Endothelial cell of umbilical vein (primary cell): Measurements from ENCODE around the gene TRMT6. TPM values are rescaled to one million over a fixed set of nuclear protein-coding genes. Genes with fewer than 3 reads are reported as not detected.

ENCODE experiments used
- BruUV-seq: library from RNA; stranded (reverse); fragments of 400-500 nt; replicated peaks from 2 replicates; lab custom pipeline; 2021; lab: Mats Ljungman, UMichigan
- CTCF ChIA-PET: fragments of 300-600, 350-600 bp; sonication (Branson Sonifier 250); formaldehyde crosslinking; loops from one replicate; lab custom pipeline; 2021; ENCODE audit warnings: antibody characterized with exemption, inconsistent platforms; lab: Charles Lee
- POLR2A ChIA-PET: fragments of 300-600, 350-600 bp; sonication (Branson Sonifier 250); formaldehyde crosslinking; loops from one replicate; lab custom pipeline; 2021; ENCODE audit warnings: antibody characterized with exemption, inconsistent platforms; lab: Charles Lee
- DNase-seq: peaks from one replicate; pipeline ENCODE4 v3.0.0-alpha.2; 2011; ENCODE audit warnings: low read depth, low spot score
- FAIRE-seq: peaks from 2 replicates; lab custom pipeline; 2011; peaks lifted over from hg19 to GRCh38; lab: Jason Lieb, UNC
- H2AFZ ChIP-seq: 2 replicates; pipeline ENCODE4 v1.6.0; 2012; ENCODE audit warnings: low read depth, low read length, control low read depth, inconsistent platforms
- H3K27ac ChIP-seq: 2 replicates; pipeline ENCODE4 v1.5.1; 2011; ENCODE audit warnings: low read depth, mild to moderate bottlenecking, control low read depth, low read length, moderate library complexity; ENCODE audit not compliant: insufficient read depth
- H3K27me3 ChIP-seq, 2 experiments: 2 replicates each; pipeline versions ENCODE4 v1.6.0 to v1.6.1; 2011; ENCODE audit warnings: low read length in 2 of 2, mixed read lengths in 1 of 2; ENCODE audit not compliant: control insufficient read depth in 2 of 2, insufficient read depth in 2 of 2
- H3K36me3 ChIP-seq, 2 experiments: 2 replicates in 1 of 2; 3 replicates in 1 of 2; pipeline ENCODE4 v1.5.1; 2011; ENCODE audit warnings: low read length in 2 of 2, mild to moderate bottlenecking in 1 of 2, moderate library complexity in 1 of 2; ENCODE audit not compliant: control insufficient read depth in 2 of 2, insufficient read depth in 2 of 2; ENCODE audit errors: extremely low read depth in 1 of 2
- H3K4me1 ChIP-seq: 3 replicates; pipeline ENCODE4 v1.5.1; 2011; ENCODE audit warnings: mild to moderate bottlenecking, low read length; ENCODE audit not compliant: control insufficient read depth, insufficient read depth; ENCODE audit errors: extremely low read depth
- H3K4me2 ChIP-seq: 2 replicates; pipeline ENCODE4 v1.6.1; 2011; ENCODE audit warnings: low read length, control low read depth, mixed read lengths; ENCODE audit not compliant: insufficient read depth
- H3K4me3 ChIP-seq, 3 experiments: fragments of 200-600 bp in 1 of 3; sonication (generic), shearing (Covaris generic) in 1 of 3; replicated peaks in 1 of 3; 2 replicates each; pipeline ENCODE4 v1.5.1; 2011 to 2016; ENCODE audit warnings: control low read depth in 3 of 3, low read length in 3 of 3, mild to moderate bottlenecking in 2 of 3, inconsistent platforms in 1 of 3, low read depth in 1 of 3, moderate library complexity in 1 of 3; ENCODE audit not compliant: insufficient read depth in 1 of 3
- H3K79me2 ChIP-seq: 2 replicates; pipeline ENCODE4 v1.6.0; 2012; ENCODE audit warnings: low read length, inconsistent platforms; ENCODE audit not compliant: control insufficient read depth, insufficient read depth
- H3K9ac ChIP-seq: replicated peaks from 2 replicates; pipeline ENCODE3; 2011; ENCODE audit warnings: low read length, control low read depth; ENCODE audit not compliant: insufficient read depth; ENCODE audit errors: extremely low read depth
- H3K9me1 ChIP-seq: replicated peaks from 3 replicates; pipeline ENCODE4 v1.6.0; 2011; ENCODE audit warnings: mild to moderate bottlenecking, low read length; ENCODE audit not compliant: control insufficient read depth, insufficient read depth; ENCODE audit errors: extremely low read depth
- H3K9me3 ChIP-seq: replicated peaks from 2 replicates; pipeline ENCODE4 v1.5.1; 2012; ENCODE audit warnings: low read length, inconsistent platforms; ENCODE audit not compliant: control insufficient read depth, insufficient read depth
- H4K20me1 ChIP-seq: replicated peaks from 2 replicates; pipeline ENCODE3; 2011; ENCODE audit warnings: mild to moderate bottlenecking, low read length; ENCODE audit not compliant: control insufficient read depth, insufficient read depth; ENCODE audit errors: extremely low read depth
- CTCF ChIP-seq, 2 donors: IDR thresholded peaks; 1 replicate in 1 of 2; 2 replicates in 1 of 2; pipeline ENCODE4 v1.5.1; 2011; ENCODE audit warnings: low read length in 2 of 2, mild to moderate bottlenecking in 2 of 2, moderate library complexity in 2 of 2, control low read depth in 1 of 2, inconsistent platforms in 1 of 2, low read depth in 1 of 2; ENCODE audit not compliant: insufficient read depth in 1 of 2; ENCODE audit errors: extremely low read depth in 1 of 2
- EZH2 ChIP-seq: IDR thresholded peaks from 2 replicates; pipeline ENCODE4 v1.6.1; 2012; ENCODE audit warnings: borderline replicate concordance, low read depth, mild to moderate bottlenecking, moderate library complexity, low read length, inconsistent platforms; ENCODE audit not compliant: severe bottlenecking
- FOS ChIP-seq: IDR thresholded peaks from 2 replicates; pipeline ENCODE4 v1.6.1; 2011; ENCODE audit warnings: mild to moderate bottlenecking, low read length, moderate library complexity, borderline replicate concordance; ENCODE audit not compliant: insufficient read depth
- GATA2 ChIP-seq: IDR thresholded peaks from 2 replicates; pipeline ENCODE4 v1.7.0; 2011; ENCODE audit warnings: low read depth, mild to moderate bottlenecking, moderate library complexity, mixed read lengths, low read length; ENCODE audit not compliant: insufficient read length, insufficient read depth
- JUN ChIP-seq: IDR thresholded peaks from 2 replicates; pipeline ENCODE4 v1.6.1; 2011; ENCODE audit warnings: borderline replicate concordance, low read depth; ENCODE audit not compliant: insufficient read length, insufficient read depth
- MAX ChIP-seq: IDR thresholded peaks from 2 replicates; pipeline ENCODE4 v1.6.1; 2011; ENCODE audit not compliant: insufficient read depth, insufficient read length
- POLR2A ChIP-seq: IDR thresholded peaks from 2 replicates; pipeline ENCODE4 v1.6.1; 2012; ENCODE audit warnings: low read depth, mild to moderate bottlenecking, control low read depth, low read length
- POLR2AphosphoS5 ChIP-seq: IDR thresholded peaks from 2 replicates; pipeline ENCODE4 v1.6.1; 2012; ENCODE audit warnings: low read depth, mild to moderate bottlenecking, control low read depth, low read length, moderate library complexity; ENCODE audit not compliant: insufficient read depth
- dilution Hi-C: fragments of 300-500 bp; cut with MboI; formaldehyde crosslinking; loops from one replicate; pipeline ENCODE4 v1.15.0; 2019; ENCODE audit warnings: low sequenced_read_pairs; ENCODE audit not compliant: extremely low pct_ligation_motif_present
- intact Hi-C: fragments of 100-400 bp; cut with micrococcal nuclease; formaldehyde crosslinking; loops from one replicate; pipeline ENCODE4 v1.10.0; 2022
- polyA plus RNA-seq, 4 experiments: library from polyadenylated mRNA; depleted of rRNA in 3 of 4; stranded (reverse) in 3 of 4; unstranded in 1 of 4; fragments of >200 nt; gene quantifications; 2 replicates each; pipeline versions ENCODE4 v1.2.1 to v1.2.3, GENCODE V29; 2011 to 2012; ENCODE audit warnings: missing spikeins in 1 of 4
- total RNA-seq: library from RNA; stranded (reverse); gene quantifications from 2 replicates; pipeline ENCODE4 v1.2.3, GENCODE V29; 2021

Gene TRMT6
- total and polyA plus RNA-seq, 2 donors (not counting 3 experiments of a cell fraction or from before 2014, with no cell fraction given) = 4.1 to 12.0 TPM

- POLR2A ChIA-PET = no interaction called here
- H3K27me3 ChIP-seq = peaks cover 4 to 38% of the 10 kb centered on the region in 2 experiments
- BruUV-seq = no TSS peak
Observed at GRCh38 chr20:5895626-5896025, 54.7 kb downstream of the TRMT6 start.

More at GRCh38 chr20:5895626-5896025, 54.7 kb downstream of the TRMT6 start:
- H3K9ac ChIP-seq = no peak overlapping the region
- H3K4me1 ChIP-seq = no peaks in the 10 kb centered on the region
- no peak for FAIRE-seq
- H3K4me2 ChIP-seq = no peak overlapping the region
- no peaks in the 10 kb centered on the region for H4K20me1 ChIP-seq
- intact Hi-C loops (no loop called here), dilution Hi-C loops (no loop called here)
- no peak overlapping the region for H2AFZ ChIP-seq
- no peak for DNase-seq
- H3K79me2 ChIP-seq = no peaks in the 10 kb centered on the region
- no peaks in the 10 kb centered on the region for H3K9me1 ChIP-seq
- H3K4me3 ChIP-seq = no peak overlapping the region
- H3K36me3 ChIP-seq = no peaks in the 10 kb centered on the region
- H3K9me3 ChIP-seq = no peaks in the 10 kb centered on the region
- no peak overlapping the region for H3K27ac ChIP-seq
- TF ChIP-seq JUN (no peak), POLR2A (no peak), GATA2 (no peak), FOS (no peak), MAX (no peak), EZH2 (no peak), CTCF (IDR thresholded peaks at IDR 0.05; ENCODE audit: extremely low read depth in 1 of 2, insufficient read depth in 1 of 2, low read depth in 1 of 2, low read length in 2 of 2) (no peak), POLR2AphosphoS5 (no peak)
- CTCF ChIA-PET = interaction anchor here (1.4 kb wide), 1 partner anchor 15 kb away, joined by 3 read pairs; no protein-coding TSS in a partner anchor
